Measurements from ENCODE around the gene ZNF654. TPM values are rescaled to one million over a fixed set of nuclear protein-coding genes. Genes with fewer than 3 reads are reported as not detected.
A peak's percentile ranks its signal among the peaks of the same experiment; 100 is the strongest.
"Not testable (repeated sequence)": the region's sequence is repeated elsewhere in the genome, so short reads cannot be mapped to it uniquely, and the experiment has no call there.

ZNF654 gene
- 24.3 TPM for total RNA-seq

GRCh38 chr3:88058581-88059379, at the start of gene ZNF654, which contains the start of gene CGGBP1:
TSS of gene ZNF654 (plus strand) at chr3:88059255. CDS start at chr3:88059320, 65 bp downstream.
TSS of gene CGGBP1 (minus strand) at chr3:88059005. CDS start at chr3:88055976, 3,029 bp downstream.
- intact Hi-C loops (cut with DNase I), result no loop called here
- DNase-seq (ENCODE audit: low spot score) (peak; percentile 99), ATAC-seq (peak; percentile 99)

GRCh38 chr3:88010810-88011209, 48.2 kb upstream of the ZNF654 start:
- intact Hi-C loops (cut with DNase I), result no loop called here
- no peak for ATAC-seq
- DNase-seq (ENCODE audit: low spot score), result no peak

- ATAC-seq, result no peak
- intact Hi-C loops (cut with DNase I), result no loop called here
- no peak for DNase-seq (ENCODE audit: low spot score)
Measured at GRCh38 chr3:88013592-88013991, 45.5 kb upstream of the ZNF654 start.

- DNase-seq (ENCODE audit: low spot score); ATAC-seq; intact Hi-C loops (cut with DNase I): not testable (repeated sequence)
Measured at GRCh38 chr3:88015656-88016055, 43.4 kb upstream of the ZNF654 start.

GRCh38 chr3:88019024-88019423, 40.0 kb upstream of the ZNF654 start:
- intact Hi-C loops (cut with DNase I), result no loop called here
- ATAC-seq, result no peak
- no peak for DNase-seq (ENCODE audit: low spot score)

GRCh38 chr3:88025001-88025552, 34.0 kb upstream of the ZNF654 start:
- no peak for ATAC-seq
- DNase-seq (ENCODE audit: low spot score), result no peak
- intact Hi-C loops (cut with DNase I), result no loop called here

- DNase-seq (ENCODE audit: low spot score) (no peak), ATAC-seq (no peak)
- intact Hi-C loops (cut with DNase I), result no loop called here
Measured at GRCh38 chr3:88028876-88029275, 30.2 kb upstream of the ZNF654 start.

GRCh38 chr3:88030210-88030609, 28.8 kb upstream of the ZNF654 start:
- intact Hi-C loops (cut with DNase I), result no loop called here
- ATAC-seq (no peak), DNase-seq (ENCODE audit: low spot score) (no peak)

GRCh38 chr3:88031642-88032077, 27.4 kb upstream of the ZNF654 start:
- intact Hi-C loops (cut with DNase I), result no loop called here
- no peak for DNase-seq (ENCODE audit: low spot score)
- ATAC-seq, result peak; percentile 73

GRCh38 chr3:88032245-88032644, 26.8 kb upstream of the ZNF654 start:
- no peak for ATAC-seq
- DNase-seq (ENCODE audit: low spot score), result no peak
- intact Hi-C loops (cut with DNase I), result no loop called here

GRCh38 chr3:88033079-88033478, 26.0 kb upstream of the ZNF654 start:
- no peak for DNase-seq (ENCODE audit: low spot score)
- intact Hi-C loops (cut with DNase I), result no loop called here
- no peak for ATAC-seq

- ATAC-seq, result no peak
- no peak for DNase-seq (ENCODE audit: low spot score)
- intact Hi-C loops (cut with DNase I), result loop anchor here (2.0 kb wide), 1 partner anchor 77 kb away; no protein-coding TSS in a partner anchor
Measured at GRCh38 chr3:88033808-88034207, 25.2 kb upstream of the ZNF654 start.

GRCh38 chr3:88034491-88035275, 24.4 kb upstream of the ZNF654 start:
- DNase-seq (ENCODE audit: low spot score), result no peak
- ATAC-seq, result no peak
- intact Hi-C loops (cut with DNase I), result loop anchor here (2.0 kb wide), 1 partner anchor 76 kb away; no protein-coding TSS in a partner anchor

- intact Hi-C loops (cut with DNase I), result no loop called here
- DNase-seq (ENCODE audit: low spot score), result no peak
- ATAC-seq, result no peak
Measured at GRCh38 chr3:88036221-88036620, 22.8 kb upstream of the ZNF654 start.

- ATAC-seq, result no peak
- intact Hi-C loops (cut with DNase I), result no loop called here
- DNase-seq (ENCODE audit: low spot score), result no peak
Measured at GRCh38 chr3:88038566-88038965, 20.5 kb upstream of the ZNF654 start.

GRCh38 chr3:88040529-88040928, 18.5 kb upstream of the ZNF654 start:
- DNase-seq (ENCODE audit: low spot score) (no peak), ATAC-seq (no peak)
- intact Hi-C loops (cut with DNase I), result no loop called here

- intact Hi-C loops (cut with DNase I), result no loop called here
- DNase-seq (ENCODE audit: low spot score) (no peak), ATAC-seq (no peak)
Measured at GRCh38 chr3:88041005-88041404, 18.1 kb upstream of the ZNF654 start.

- ATAC-seq, result no peak
- intact Hi-C loops (cut with DNase I), result no loop called here
Measured at GRCh38 chr3:88044411-88044810, 14.6 kb upstream of the ZNF654 start.

GRCh38 chr3:88046766-88047165, 12.3 kb upstream of the ZNF654 start:
- intact Hi-C loops (cut with DNase I), result no loop called here
- ATAC-seq, result no peak
- DNase-seq (ENCODE audit: low spot score), result no peak

More at GRCh38 chr3:88044411-88044810, 14.6 kb upstream of the ZNF654 start:
- no peak for DNase-seq (ENCODE audit: low spot score)
